ENCODE measurements around the gene SMAD6.
A peak's percentile ranks its signal among the peaks of the same experiment; 100 is the strongest.

The SMAD6 gene

DNA sequence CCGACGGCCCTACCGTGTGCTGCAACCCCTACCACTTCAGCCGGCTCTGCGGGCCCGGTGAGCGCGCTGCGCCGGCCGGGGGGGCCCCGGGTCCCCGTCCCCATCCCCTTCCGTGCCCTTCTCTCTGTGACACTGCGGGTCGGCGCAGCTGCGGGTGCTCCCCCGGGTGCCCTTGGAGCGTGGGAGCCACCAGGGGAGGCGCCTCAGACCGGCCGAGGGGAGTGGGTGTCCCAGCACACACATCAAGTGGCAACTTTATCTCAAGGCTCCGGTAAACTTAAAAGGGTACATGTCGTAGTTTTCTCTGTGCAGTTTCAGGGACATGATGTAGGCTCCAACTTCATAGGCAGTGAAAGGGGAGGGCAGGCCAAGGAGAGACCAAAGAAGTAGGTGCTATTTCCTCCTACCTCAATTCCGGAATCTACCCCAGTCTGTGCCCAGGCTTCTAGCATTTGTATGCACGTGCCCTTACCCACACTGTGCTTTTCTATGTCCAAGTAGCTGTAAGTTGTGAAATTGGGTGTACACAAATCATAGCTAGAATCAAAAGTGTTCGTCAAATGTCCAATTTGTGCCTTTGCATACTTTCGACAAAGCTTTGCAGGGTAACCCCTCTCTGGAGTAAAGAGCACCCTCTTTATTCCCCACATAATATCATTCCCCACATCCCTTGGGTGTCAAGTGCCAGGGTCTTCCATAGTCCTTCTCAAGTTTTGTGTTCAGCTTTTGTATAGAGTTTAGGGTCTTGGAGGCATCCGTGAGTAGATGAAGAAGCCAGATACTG is 2.2 kb downstream of the SMAD6 start:
- ATAC-seq: no peak

DNA sequence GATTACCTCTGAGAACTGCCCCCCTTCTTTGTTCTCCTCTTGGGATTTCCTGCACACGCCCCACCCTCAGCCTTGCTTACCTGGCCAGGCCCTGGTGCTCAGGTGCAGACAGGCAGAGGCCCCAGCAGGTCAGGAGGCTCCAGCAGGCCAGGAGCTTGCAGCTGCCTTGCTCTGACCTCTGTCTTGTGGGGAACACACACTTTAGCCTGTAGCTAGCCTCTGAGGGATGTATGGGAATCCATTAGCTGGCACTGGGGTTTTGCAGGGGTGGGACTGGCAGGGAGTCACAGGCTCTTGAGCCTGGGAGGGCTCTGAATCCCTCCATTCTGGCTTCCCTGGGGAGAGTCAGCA is 2.7 kb downstream of the SMAD6 start:
- no peak for ATAC-seq

DNA sequence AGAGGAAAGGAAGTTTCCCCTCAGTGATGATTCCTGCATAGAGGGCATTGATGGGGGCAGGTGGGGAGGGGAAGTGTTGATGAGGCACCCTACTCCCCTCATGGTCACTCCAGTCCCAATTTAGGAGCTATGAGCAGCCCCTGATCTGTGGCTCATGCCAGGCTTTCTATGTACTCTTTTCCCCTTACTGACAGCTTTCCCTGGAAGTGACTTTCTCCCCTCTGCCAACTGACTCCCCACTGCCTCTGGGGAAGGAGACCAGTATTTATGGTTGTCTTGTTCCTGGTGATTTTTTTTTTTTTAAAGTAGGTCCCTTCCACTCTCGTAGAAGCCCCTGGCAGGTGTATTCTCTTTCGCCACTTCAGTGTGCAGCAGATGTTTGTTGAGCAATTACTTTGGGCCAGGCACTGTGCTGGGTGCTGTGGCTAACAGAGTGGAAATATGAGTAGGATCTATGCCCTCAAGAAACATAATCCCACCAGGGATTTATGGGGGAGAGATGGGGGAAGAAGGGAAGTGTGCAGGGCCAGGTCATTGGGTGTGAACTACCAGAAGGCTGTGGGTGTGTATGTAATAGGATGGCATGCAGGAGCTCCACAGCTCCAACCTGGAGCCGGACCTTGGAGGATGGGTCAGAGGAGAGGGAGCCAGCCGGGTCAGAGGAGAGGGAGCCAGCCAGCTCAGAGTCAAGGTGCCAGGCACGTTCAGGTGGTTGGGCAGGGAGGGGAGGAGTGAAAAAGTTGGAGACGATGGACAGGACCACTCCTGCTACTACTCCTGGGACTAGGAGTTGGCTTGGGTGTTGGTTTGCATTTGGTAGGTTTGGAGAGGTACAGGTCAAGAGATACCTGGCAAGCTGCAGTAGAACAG is 3.5 kb downstream of the SMAD6 start:
- ATAC-seq: no peak

DNA sequence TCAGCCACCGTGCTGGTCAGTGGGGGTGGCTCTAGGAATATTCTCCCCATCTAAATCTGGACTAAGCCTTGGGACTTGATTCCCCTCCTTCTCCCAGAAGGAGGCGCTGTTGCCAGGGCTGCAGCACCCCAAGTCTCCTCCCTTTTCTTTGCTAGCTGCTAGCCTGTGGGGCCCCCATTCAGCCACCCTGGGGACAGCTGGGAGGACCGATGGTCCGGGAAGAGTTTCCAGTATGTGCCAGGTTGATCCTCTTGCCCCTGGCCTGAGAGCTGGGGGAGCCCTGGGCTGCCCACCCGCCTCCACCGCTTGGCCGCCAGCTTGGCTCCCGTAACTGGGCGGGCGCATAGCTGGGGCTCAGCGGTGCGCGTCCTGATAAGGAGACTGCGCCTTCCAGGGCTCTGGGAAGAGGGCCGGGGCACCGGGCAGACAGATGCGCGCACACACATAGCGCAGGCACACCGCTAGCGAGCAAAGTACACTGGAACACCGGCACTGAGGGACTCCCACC is 4.2 kb downstream of the SMAD6 start:
- ATAC-seq: no peak

DNA sequence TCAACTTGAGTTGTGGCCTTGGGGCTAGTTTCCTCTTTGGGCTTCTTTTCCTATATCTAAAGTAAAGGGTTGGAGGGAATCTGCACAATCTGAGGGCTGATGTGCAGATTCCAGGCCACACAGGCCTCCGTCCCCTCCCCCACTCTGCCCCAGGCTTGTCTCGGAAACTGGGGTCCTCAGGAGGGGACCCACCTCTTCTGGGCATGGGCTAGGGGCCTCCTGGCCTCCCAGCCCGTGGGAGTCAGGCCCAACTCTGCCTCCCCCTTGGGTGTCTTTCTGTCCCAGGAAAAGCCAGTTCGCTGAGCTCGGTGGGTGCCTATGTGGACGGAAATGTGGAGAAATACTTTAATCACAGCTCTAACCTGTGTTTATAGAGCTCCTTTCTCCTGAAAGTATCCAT is 4.8 kb downstream of the SMAD6 start:
- no peak for ATAC-seq

DNA sequence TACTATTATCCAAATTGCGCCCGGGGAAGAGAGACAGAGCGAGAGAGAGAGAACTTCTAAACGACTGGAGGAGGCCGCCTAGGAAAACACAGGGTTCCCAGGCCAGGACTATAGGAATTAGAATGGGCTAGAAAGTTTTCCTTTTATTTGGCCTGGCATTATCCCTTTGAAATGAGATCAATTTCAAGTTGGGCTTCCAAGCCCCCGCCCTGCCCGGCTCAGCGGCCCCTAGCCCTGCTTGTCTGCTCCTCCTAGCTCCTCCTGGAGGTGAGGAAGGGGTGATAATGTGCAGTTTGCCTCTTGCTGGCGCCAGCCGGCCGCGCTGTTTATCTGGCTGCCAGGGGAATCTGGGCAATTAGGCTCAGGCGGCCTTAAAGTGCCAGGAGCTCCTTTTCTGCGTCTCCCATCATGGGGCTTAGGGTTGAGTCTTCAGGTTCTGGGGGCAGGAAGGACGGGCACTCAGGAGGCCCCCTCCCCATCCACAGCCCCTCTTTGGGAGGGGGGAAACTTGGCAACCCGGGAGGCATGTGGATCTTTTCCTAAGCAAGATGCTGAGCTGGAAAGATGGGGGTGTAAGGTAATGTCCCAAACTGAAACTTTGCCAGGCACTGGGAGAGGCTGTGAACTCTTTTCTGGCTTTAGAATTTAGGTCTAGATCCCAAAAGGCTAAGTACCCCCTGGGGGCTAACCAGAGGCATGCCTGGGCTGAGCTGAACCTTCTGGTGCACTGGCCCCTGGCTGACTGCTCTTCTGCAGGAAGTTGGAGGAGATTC is 5.5 kb downstream of the SMAD6 start:
- no peak for ATAC-seq

DNA sequence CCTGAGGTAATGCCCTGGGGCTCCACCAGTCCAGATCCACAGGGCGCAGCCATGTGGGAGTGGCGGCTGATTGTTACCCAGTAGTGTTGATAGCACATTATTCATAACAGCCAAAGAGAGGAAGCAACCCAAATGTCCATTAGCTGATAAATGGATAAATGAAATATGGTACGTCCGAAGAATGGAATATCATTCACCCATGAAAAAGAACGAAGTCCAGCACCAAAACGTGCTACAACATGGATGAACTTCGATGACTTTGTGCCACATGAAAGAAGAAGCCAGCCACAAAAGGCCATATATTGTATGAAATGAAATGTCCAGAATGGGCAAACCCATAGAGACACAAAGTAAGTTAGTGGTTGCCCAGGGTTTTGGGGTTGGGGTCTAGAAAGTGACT is 6.4 kb downstream of the SMAD6 start:
- no peak for ATAC-seq

DNA sequence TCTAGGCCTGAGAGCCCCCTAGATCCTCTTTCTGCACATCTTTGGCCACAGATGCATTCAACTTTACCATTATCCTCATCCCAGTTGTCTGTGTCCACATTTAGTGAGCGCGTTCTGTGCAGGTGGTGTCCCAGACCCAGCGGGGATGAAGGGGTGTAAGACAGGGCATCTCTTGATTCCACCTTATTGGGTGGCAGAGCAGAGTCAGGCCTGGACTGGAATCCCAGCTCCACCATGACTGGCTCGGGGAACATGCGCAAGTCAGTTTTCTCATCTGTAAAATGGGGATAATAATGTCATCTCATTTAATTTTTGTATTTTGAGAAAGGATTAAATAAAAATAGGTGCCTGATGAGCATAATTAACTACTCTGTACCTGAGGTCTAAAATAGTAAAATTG is 7.8 kb downstream of the SMAD6 start:
- no peak for ATAC-seq

DNA sequence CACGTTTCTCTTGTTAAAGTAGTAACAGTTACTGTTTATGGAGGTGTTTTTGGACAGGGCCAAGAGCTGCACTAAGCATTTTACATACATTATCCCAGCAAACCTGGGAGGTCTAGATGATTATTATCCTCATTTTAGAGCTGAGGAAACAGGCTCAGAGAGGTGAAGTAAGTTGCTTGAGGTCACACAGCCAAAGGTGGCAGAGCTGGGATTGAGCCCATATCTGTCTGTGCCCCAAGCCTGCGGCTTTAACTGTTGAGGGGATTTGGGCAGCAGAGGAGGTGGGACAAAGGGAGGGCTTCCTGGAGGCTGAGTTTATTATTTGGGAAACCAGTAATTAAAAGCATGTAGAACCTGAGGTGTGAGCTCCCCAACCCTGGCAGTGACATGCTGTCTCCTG is 9.2 kb downstream of the SMAD6 start:
- ATAC-seq: no peak

DNA sequence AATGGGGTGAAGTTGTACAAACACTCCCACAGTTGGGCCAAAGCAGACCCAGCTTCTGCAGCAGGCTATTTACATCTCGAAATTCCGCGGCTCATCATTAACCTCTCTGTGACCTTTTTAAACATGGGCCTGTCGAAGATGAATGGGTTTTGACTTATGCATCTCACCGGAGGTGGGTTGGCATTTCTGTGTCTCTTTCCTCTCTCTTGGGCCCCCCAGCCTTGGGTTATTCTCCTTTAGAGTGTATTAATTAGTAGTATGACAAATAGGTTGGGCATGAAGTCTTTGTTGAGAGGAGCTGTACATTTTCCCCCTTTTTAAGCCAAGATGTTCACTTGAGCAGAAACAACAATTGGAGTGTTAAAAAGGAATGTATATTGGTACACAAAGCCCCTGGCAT is 9.8 kb downstream of the SMAD6 start:
- no peak for ATAC-seq

DNA sequence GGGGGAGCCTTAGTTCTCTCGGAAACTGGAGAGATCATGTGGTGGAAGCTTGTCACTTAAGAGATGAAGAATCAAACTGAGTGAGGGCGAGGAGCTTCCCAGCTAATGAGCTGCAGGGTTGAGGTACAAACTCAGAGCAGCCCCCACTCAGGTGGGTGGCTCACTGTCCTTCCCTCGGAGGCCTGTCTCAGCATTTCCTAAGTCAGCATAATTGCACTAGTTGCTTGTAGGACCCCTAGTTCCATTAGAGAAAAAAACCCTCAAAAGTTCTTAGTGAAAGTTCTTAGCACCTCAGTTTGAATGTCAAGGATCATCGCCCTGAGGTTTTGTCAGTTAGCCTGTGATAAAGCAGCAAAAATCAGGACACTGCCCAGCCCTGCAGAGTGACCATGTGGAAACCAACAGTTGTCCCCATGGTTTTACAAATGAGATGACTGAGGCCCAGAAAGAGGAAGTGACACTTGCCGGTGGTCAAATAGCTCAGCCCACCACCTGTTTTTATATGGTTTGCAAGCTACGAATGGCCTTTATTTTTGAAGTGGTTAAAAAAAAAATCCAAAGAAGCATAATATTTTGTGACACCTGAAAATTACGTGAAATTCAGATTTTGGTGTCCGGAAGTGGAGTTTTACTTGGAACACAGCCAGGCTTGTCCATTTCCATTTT is 11.9 kb downstream of the SMAD6 start:
- no peak for ATAC-seq

DNA sequence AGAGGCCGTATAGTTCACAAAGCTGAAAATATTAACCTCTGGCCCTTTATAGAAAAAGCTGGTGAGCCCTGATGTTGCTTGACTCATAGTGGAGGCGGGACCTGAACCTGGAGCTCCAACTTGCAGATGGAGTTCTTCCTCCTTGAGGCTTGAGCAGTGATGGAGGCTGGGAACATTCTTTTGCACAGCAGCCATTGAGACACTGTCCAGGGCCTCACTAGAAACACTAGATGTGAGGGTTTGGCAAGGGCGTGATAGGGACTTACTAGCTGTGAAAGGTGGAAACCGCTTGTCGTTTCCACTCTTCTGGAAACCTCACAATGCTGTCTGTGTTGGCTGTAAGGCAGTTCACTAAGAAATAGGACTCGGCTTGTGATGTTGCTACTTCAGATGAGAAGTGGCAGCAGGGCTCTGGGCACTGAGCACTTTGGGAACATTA is 12.5 kb downstream of the SMAD6 start:
- ATAC-seq: no peak

DNA sequence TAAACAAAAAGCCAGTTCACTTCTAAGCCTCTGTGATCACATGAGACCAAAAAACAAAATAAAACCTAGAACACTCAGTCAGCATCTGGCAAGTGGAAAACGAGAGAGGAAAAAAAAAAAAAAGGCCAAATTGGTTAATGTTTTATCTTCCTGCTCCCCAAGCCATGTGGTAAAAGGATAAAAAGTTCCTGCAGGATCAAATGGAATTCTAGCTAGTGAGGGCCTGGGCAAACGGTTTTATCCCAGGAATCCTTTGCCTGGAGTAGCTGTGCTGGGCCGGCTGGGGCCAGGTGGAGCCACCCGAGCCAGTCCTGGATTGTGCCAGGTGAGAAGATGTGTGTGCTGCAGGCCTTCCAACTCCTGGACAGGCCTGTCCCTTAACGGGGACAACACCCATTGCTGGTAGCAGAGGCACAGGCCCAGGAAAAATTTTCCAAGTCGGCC is 13.2 kb downstream of the SMAD6 start:
- no peak for ATAC-seq

DNA sequence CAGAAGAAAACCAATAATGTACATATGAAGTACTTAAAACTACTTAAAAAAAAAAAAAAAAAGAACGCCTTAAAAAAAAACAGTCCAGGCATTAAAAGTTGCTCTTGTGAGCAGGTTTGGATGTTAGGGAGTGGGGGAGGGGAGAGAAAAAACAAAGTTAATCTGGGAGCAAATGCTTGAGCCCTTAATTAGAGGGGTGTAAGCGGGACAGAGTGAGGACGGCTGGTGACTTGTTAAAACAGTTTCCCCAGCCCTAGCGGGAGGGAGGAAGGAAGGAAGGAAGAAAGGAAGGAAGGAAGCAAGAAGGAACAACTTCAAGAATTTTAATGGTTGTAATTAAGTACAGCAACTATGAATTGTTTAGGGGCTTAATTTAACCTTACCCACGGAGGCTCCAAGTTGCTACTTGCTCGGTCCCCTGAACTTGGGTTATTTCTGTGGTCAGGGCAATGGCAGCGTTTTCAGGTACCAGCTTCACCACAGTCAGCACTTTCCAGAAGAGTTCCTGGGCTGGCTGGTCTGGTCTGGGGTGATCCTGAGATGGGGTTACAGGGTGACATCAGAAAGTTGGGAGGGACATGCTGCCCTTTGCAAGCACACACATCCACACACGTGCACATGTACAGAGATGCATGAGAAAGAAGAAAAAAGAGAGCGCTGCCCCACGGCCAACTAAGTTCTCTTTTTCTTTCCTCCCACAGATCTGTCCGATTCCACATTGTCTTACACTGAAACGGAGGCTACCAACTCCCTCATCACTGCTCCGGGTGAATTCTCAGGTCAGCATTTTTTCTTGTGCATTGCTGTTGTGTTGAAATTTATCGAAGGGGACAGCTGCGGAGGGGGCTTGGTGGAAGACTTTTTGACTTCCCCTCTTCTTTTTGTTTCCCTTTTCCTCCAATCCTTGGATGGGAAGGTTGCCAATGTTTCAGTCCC is 14.0 kb downstream of the SMAD6 start:
- ATAC-seq: no peak

DNA sequence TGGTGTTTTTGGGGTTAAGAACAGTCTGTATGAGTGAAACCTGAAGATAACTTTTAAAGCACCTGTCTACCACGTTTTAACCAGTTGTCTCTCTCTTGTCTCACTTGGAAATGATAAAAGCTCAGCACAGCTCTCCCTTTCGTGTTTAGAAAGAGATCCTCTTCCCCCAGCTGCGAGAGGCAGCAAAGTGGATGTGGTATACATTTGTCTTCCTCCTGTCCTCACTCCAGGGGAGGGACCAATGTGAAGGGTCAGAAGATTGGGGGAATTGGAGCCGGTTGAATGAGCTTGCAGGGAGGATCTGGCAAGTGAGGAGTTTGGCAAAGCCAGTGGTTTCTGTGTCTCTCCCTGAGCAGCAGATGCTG is 14.6 kb downstream of the SMAD6 start:
- no peak for ATAC-seq

DNA sequence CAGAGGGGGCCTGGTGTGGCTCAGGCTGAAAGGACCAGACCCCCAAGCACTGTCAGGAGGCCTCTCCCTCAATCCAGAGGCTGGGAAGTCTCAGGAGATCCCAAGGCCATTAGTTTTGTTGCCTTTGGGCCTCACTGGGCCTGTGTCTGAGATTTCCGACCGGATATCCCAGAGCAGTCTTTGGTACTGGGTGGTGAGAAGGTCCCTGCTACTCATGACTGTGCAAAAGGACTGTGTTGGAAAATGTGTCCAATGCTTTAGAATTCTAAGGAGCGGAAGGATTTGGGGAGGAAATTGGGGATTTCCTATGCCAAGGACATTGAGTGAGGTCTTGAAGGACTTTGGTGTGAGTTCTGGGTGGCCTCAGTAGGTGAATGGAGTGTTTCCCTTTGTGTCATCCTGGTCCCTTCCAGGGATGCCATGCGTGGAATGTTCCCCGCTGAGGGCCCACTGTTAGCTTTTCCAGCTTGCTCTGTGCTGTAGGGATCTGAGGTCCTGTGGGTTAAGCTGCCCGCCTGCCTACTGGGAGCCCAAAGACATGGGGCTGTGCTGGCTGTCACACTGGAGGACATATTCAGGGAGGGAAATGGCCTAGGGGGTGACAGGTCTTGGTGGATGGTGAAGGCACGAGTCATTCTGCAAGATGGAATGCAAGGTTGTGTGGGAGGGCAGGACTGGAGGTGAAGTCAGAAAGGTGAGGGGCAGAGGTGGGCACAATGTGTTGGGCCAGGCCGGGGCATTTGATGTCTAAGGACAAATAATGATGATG is 16.4 kb downstream of the SMAD6 start:
- ATAC-seq: no peak

DNA sequence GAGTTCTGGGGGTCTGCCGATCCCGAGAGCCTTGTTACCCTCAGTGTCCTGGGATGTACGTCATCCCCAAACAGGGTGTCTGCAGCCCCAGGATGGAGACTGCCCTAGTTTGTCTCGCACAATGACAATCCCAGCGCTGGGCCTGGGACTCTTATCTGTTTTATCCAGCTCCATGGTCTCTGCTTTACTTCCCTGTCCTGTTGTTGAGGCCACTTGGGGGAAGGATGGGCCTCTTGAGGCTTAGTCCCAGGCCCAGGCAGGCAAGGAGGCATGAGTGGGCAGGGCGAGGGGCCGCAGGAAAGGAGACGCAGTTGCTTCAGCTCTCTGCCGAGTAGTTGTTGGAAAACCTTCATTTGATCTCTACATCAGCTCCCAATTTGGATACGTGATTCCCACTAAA is 17.4 kb downstream of the SMAD6 start:
- ATAC-seq: no peak

DNA sequence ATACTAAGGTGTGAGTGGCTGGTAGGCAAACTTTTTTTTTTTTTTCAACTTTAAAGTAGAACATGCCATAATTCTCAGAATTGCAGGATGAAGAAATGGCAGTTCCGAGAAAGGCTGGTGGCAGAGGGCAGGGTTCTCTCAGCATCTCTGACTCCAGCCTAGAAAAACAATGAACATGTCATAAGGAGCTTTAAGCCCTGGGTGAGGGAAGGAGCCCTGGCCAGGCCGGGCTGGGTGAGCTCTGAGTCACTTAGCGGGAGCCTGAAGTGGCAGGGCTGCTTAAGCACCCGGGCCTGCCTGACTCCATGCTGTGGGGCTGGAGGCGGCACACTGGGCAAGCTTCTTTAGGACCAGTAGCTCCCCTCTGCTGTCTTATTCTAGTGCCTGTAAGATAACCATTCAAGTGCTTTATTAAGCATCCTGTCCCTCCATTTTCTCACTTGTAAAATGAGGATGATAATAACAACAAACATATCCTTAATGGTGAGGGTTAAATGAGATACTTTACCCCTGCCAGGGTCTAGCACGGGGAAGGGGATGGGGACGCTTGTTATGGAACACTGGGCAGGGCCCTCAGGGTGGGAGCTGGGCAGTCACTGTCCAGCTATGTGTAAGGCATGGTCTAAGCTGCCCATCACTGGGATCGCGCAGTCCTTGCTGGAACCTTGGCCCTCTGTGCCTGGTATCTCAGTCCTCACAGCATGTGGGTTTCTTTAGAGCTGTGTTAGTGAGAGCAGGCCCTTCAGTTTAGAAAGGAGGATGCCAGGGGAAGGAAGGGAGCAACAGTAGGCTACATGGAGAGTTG is 18.4 kb downstream of the SMAD6 start:
- ATAC-seq: peak; percentile 75 to 84

DNA sequence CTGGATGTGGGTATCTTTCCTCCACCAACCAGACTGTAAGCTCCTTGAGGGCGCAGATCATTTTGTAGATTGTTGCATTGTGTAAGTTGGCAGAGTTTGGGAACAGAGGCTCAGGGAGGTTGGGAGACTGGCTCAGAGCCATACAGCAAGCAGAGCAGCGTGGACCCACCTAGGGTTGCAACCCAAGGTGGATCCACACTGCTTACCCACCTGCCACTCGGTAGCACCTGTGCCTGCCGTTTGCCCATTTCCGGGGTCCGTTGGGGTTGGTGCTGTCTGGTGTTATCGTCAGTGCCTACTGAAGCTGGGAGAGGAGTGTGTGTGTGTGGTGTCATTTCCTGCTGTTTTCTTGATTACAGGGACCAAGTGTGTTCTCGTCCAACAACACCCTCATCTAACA is 19.0 kb downstream of the SMAD6 start:
- ATAC-seq: no peak

DNA sequence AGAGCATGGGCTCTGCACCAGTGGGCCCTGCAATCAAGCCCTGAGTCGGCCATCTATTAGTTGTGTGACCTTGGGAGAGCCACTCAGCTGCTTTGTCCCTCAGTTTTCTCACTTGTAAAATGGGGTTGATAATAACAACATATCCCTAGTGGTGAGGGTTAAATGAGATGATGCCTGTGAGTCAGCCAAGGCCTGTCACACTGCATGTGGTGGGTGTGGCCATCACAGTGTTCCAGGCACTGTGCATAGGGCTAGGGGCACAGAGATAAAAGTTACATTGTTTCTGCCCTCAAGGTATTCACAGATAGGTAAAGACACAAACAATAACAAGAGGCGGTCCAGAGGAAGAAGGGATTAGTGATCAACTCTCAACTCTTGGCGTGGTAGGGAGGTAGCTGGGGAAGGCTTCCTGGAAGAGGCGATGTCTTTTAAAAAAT is 19.5 kb downstream of the SMAD6 start:
- ATAC-seq: peak in 1 of 2 donors; percentile 27
